Prostate gland (tissue), 2 donors: ENCODE data around the gene ADGRB3.

Experiments
- POLR2A ChIP-seq: fragments of 450-650 bp; IDR thresholded peaks from one replicate; pipeline ENCODE4 v1.6.1; 2016; ENCODE audit warnings: antibody characterized with exemption, mild to moderate bottlenecking
- POLR2AphosphoS5 ChIP-seq: sonication (generic); formaldehyde crosslinking; IDR thresholded peaks from one replicate; pipeline ENCODE4 v1.6.1; 2017; ENCODE audit warnings: antibody characterized with exemption
- TF ChIP-seq, protein P1 (sequence below), 4 experiments: fragments of 200-600 bp in 2 of 4; fragments of 450-650 bp in 2 of 4; sonication (generic) in 2 of 4; IDR thresholded peaks; 1 replicate in 3 of 4; 2 replicates in 1 of 4; pipeline ENCODE4 v1.5.1; 2016 to 2019; ENCODE audit warnings: antibody characterized with exemption in 4 of 4, mild to moderate bottlenecking in 2 of 4, moderate library complexity in 2 of 4

GRCh38 chr6:69007781-69008180 lies 372.7 kb downstream of the ADGRB3 start:
- TF ChIP-seq, protein P1, sequence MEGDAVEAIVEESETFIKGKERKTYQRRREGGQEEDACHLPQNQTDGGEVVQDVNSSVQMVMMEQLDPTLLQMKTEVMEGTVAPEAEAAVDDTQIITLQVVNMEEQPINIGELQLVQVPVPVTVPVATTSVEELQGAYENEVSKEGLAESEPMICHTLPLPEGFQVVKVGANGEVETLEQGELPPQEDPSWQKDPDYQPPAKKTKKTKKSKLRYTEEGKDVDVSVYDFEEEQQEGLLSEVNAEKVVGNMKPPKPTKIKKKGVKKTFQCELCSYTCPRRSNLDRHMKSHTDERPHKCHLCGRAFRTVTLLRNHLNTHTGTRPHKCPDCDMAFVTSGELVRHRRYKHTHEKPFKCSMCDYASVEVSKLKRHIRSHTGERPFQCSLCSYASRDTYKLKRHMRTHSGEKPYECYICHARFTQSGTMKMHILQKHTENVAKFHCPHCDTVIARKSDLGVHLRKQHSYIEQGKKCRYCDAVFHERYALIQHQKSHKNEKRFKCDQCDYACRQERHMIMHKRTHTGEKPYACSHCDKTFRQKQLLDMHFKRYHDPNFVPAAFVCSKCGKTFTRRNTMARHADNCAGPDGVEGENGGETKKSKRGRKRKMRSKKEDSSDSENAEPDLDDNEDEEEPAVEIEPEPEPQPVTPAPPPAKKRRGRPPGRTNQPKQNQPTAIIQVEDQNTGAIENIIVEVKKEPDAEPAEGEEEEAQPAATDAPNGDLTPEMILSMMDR (IDR thresholded peaks at IDR 0.05) = no peak
- TF ChIP-seq POLR2AphosphoS5 = no peak
- no peak for TF ChIP-seq POLR2A
